HFFc6 (cell line): Measurements from ENCODE around the gene CT45A2. TPM values are rescaled to one million over a fixed set of nuclear protein-coding genes. Genes with fewer than 3 reads are reported as not detected.
"Not testable (repeated sequence)": the region's sequence is repeated elsewhere in the genome, so short reads cannot be mapped to it uniquely, and the experiment has no call there.

Experiments
- DNase-seq: peaks from one replicate; pipeline ENCODE4 v3.0.0-alpha.2; 2018
- H3K27ac Mint-ChIP-seq: 2 replicates; pipeline ENCODE4 v1.8.0; 2020; ENCODE audit warnings: mild to moderate bottlenecking, mixed read lengths
- H3K27me3 Mint-ChIP-seq: 2 replicates; pipeline ENCODE4 v1.8.0; 2021; ENCODE audit warnings: mild to moderate bottlenecking, moderate library complexity, mixed read lengths; ENCODE audit not compliant: insufficient read depth
- H3K36me3 Mint-ChIP-seq: 2 replicates; pipeline ENCODE4 v1.8.0; 2021; ENCODE audit warnings: low read depth, mixed read lengths
- H3K4me1 Mint-ChIP-seq: 2 replicates; pipeline ENCODE4 v1.8.0; 2020; ENCODE audit warnings: low read depth, mixed read lengths
- H3K4me3 Mint-ChIP-seq: 2 replicates; pipeline ENCODE4 v1.8.0; 2020; ENCODE audit warnings: mild to moderate bottlenecking, moderate library complexity, mixed read lengths
- H3K9me3 Mint-ChIP-seq: 2 replicates; pipeline ENCODE4 v1.8.0; 2020; ENCODE audit warnings: mild to moderate bottlenecking, mixed read lengths
- long read RNA-seq: library from polyadenylated mRNA; unstranded; transcript quantifications from one replicate; pipeline ENCODE4 v2.0.0, GENCODE V29; 2019
- total RNA-seq, 6 experiments: library from RNA; stranded (reverse); fragmentation: NEBNext Ultra II Directional; extraction: Animal tissue kit (Norgen Biotek cat#: 25700); gene quantifications; 2 replicates in 1 of 6; 3 replicates in 5 of 6; pipeline ENCODE4 v1.2.3, GENCODE V29; 2021

CT45A2 gene, protein sequence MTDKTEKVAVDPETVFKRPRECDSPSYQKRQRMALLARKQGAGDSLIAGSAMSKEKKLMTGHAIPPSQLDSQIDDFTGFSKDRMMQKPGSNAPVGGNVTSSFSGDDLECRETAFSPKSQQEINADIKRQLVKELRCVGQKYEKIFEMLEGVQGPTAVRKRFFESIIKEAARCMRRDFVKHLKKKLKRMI
- not detected for total RNA-seq
- long read RNA-seq: 0 reads

GRCh38 chrX:135819912-135820311 lies at the start of gene CT45A2:
Gene CT45A2, minus strand, starts transcription at chrX:135820012. Its CDS starts 3,747 bp downstream, at chrX:135816265.
- not testable (repeated sequence) for H3K27ac Mint-ChIP-seq, H3K4me3 Mint-ChIP-seq, H3K9me3 Mint-ChIP-seq, H3K36me3 Mint-ChIP-seq, H3K4me1 Mint-ChIP-seq, DNase-seq, H3K27me3 Mint-ChIP-seq

- not testable (repeated sequence) for H3K9me3 Mint-ChIP-seq, H3K36me3 Mint-ChIP-seq, H3K27ac Mint-ChIP-seq, DNase-seq, H3K4me1 Mint-ChIP-seq, H3K4me3 Mint-ChIP-seq, H3K27me3 Mint-ChIP-seq
Measured at GRCh38 chrX:135854438-135854837, 34.6 kb upstream of the CT45A2 start, which contains the start of gene CT45A8. Gene CT45A8, minus strand, starts transcription at chrX:135854538. Its CDS starts 3,755 bp downstream, at chrX:135850783.

GRCh38 chrX:135837180-135837579 lies 17.4 kb upstream of the CT45A2 start, which contains the start of gene CT45A7:
Gene CT45A7, minus strand, starts transcription at chrX:135837280. Its CDS starts 3,747 bp downstream, at chrX:135833533.
- not testable (repeated sequence) for H3K9me3 Mint-ChIP-seq, H3K4me3 Mint-ChIP-seq, H3K4me1 Mint-ChIP-seq, H3K27ac Mint-ChIP-seq, H3K27me3 Mint-ChIP-seq, H3K36me3 Mint-ChIP-seq, DNase-seq

GRCh38 chrX:135802687-135803086 lies 17.1 kb downstream of the CT45A2 start, which contains the start of gene CT45A6:
Gene CT45A6, minus strand, starts transcription at chrX:135802787. Its CDS starts 3,794 bp downstream, at chrX:135798993.
- not testable (repeated sequence) for H3K4me1 Mint-ChIP-seq, DNase-seq, H3K9me3 Mint-ChIP-seq, H3K27me3 Mint-ChIP-seq, H3K4me3 Mint-ChIP-seq, H3K36me3 Mint-ChIP-seq, H3K27ac Mint-ChIP-seq

DNA sequence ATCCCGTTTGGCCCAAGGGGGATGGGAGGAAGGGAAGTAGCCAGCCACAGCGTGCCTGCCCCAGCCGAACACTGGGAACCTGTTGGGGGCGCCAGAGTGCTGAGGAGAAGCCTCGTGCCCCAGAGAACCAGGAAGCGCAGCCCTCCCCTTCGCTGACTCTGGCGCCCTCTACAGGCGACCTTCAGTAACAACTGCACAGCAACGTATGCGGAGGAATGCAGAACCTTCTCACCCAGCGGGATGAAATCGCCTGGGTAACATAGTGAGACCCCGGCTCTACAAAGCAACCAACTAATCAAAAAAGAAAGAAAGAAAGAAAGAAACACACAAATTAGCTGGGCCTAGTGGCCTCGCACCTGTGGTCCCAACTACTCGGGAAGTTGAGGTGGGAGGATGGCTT lies 34.4 kb downstream of the CT45A2 start, which contains the start of gene CT45A5:
TSS of gene CT45A5 (minus strand) at position 101 of the 400 bp plus-strand sequence. CDS start 3,774 bp downstream, outside the sequence.
- H3K9me3 Mint-ChIP-seq, H3K27me3 Mint-ChIP-seq, H3K36me3 Mint-ChIP-seq, H3K4me1 Mint-ChIP-seq, H3K4me3 Mint-ChIP-seq, H3K27ac Mint-ChIP-seq, DNase-seq: not testable (repeated sequence)

DNA sequence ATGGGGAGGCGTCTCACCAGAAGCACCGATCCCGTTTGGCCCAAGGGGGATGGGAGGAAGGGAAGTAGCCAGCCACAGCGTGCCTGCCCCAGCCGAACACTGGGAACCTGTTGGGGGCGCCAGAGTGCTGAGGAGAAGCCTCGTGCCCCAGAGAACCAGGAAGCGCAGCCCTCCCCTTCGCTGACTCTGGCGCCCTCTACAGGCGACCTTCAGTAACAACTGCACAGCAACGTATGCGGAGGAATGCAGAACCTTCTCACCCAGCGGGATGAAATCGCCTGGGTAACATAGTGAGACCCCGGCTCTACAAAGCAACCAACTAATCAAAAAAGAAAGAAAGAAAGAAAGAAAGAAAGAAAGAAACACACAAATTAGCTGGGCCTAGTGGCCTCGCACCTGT lies 51.7 kb downstream of the CT45A2 start, which contains the start of gene CT45A3:
TSS of gene CT45A3 (minus strand) at position 101 of the 400 bp plus-strand sequence. CDS start 3,747 bp downstream, outside the sequence.
- not testable (repeated sequence) for H3K9me3 Mint-ChIP-seq, DNase-seq, H3K4me3 Mint-ChIP-seq, H3K27ac Mint-ChIP-seq, H3K4me1 Mint-ChIP-seq, H3K27me3 Mint-ChIP-seq, H3K36me3 Mint-ChIP-seq

Other genes with a start within 250 kb of the CT45A2 start
- not detected for gene CT45A1, start 106.4 kb downstream of the CT45A2 start, total RNA-seq
- not detected for gene CT45A3, start 51.8 kb downstream of the CT45A2 start, total RNA-seq
- gene CT45A5, start 34.5 kb downstream of the CT45A2 start, total RNA-seq: not detected
- not detected for gene CT45A6, start 17.2 kb downstream of the CT45A2 start, total RNA-seq
- not detected for gene CT45A7, start 17.3 kb upstream of the CT45A2 start, total RNA-seq
- not detected for gene CT45A8, start 34.5 kb upstream of the CT45A2 start, total RNA-seq
- gene CT45A9, start 51.8 kb upstream of the CT45A2 start, total RNA-seq: not detected
- not detected for gene CT45A10, start 73.4 kb upstream of the CT45A2 start, total RNA-seq
- not detected for gene SAGE1, start 73.7 kb upstream of the CT45A2 start, total RNA-seq
- 10 to 100 TPM; 28.5 to 34.4 (median 31.5) TPM for gene MMGT1, start 154.0 kb upstream of the CT45A2 start, total RNA-seq
- gene SLC9A6, start 165.4 kb upstream of the CT45A2 start, total RNA-seq: 10 to 100 TPM; 16.0 to 22.7 (median 18.6) TPM